HFF-Myc (cell line): ENCODE measurements around the gene ELMOD3.
"Not testable (repeated sequence)": the region's sequence is repeated elsewhere in the genome, so short reads cannot be mapped to it uniquely, and the experiment has no call there.

Source experiments
- DNase-seq: peaks from one replicate; pipeline ENCODE4 v3.0.0-alpha.2; 2011; ENCODE audit warnings: low read depth; ENCODE audit errors: extremely low read depth
- H3K4me3 ChIP-seq: replicated peaks from 2 replicates; pipeline ENCODE4 v1.5.1; 2011; ENCODE audit warnings: low read depth, mild to moderate bottlenecking, control low read depth, low read length
- TF ChIP-seq, protein P1 (sequence below): IDR thresholded peaks from 2 replicates; pipeline ENCODE4 v1.5.1; 2012; ENCODE audit warnings: mild to moderate bottlenecking, low read depth, low read length, control low read depth; ENCODE audit errors: missing control alignments

The ELMOD3 gene

DNA sequence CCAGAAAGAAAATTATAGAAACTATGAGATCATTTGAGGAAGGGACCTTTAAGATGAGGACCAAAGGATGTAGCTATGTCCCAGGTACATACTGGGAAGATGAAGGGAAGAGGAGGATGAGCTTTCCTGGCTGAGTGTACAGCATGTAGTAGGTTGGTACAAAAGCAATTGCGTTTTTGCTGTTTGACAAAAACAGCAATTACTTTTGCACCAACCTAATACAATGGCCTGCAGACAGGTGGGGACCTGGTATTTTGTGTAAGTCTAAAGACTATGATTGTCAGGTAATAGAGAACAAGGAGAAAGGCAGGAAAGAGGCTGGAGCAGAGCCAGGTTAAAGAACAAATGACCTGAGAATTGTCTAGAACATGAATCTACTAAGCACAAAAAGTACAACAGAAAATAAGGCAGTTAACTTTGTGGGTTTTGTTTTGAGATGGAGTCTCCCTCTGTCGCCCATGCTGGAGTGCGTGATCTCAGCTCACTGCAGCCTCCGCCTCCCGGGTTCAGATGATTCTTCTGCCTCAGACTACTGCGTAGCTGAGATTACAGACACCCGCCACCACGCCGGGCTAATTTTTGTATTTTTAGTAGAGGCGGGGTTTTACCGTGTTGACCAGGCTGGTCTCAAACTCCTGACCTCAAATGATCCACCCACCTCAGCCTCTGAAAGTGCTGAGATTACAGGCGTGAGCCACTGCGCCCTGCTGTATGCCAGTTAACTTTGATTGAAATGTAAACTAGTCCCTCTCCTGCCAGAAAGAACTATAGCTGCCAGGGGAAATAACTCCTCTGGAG lies 23.5 kb upstream of the ELMOD3 start:
- TF ChIP-seq, protein P1, sequence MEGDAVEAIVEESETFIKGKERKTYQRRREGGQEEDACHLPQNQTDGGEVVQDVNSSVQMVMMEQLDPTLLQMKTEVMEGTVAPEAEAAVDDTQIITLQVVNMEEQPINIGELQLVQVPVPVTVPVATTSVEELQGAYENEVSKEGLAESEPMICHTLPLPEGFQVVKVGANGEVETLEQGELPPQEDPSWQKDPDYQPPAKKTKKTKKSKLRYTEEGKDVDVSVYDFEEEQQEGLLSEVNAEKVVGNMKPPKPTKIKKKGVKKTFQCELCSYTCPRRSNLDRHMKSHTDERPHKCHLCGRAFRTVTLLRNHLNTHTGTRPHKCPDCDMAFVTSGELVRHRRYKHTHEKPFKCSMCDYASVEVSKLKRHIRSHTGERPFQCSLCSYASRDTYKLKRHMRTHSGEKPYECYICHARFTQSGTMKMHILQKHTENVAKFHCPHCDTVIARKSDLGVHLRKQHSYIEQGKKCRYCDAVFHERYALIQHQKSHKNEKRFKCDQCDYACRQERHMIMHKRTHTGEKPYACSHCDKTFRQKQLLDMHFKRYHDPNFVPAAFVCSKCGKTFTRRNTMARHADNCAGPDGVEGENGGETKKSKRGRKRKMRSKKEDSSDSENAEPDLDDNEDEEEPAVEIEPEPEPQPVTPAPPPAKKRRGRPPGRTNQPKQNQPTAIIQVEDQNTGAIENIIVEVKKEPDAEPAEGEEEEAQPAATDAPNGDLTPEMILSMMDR = no peak
- H3K4me3 ChIP-seq = no peak overlapping the region
- DNase-seq = no peak

DNA sequence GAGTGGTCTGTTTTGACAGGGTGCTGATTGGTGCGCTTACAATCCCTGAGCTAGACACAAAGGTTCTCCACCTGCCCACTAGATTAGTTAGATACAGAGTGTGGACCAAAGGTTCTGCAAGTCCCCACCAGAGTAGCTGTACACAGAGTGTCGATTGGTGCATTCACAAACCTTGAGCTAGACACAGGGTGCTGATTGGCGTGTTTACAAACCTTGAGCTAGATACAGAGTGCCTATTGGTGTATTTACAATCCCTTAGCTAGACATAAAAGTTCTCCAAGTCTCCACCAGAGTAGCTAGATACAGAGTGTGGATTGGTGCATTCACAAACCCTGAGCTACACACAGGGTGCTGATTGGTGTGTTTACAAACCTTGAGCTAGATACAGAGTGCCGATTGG lies 20.7 kb upstream of the ELMOD3 start:
- H3K4me3 ChIP-seq, DNase-seq: not testable (repeated sequence)

DNA sequence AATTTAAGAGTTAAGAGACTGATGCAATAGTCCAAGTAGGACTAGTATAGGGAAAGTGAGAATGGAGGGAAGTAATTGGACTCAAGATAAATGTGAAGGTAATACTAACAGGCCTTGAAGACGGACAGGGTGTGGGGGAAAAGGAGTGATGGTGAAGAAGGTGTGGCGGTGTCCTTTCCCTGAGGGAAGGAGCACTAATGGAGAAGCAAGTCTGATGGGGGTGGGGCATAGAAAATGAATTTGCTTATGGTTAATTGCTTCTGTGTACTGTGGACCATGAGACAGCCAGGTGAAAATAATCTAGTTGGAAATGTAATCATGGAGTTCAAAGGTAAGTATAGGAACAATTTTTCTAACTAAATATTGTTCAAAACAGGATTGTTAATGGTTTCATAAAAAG lies 19.6 kb upstream of the ELMOD3 start:
- DNase-seq = no peak
- TF ChIP-seq, protein P1 = no peak
- H3K4me3 ChIP-seq = no peak overlapping the region

DNA sequence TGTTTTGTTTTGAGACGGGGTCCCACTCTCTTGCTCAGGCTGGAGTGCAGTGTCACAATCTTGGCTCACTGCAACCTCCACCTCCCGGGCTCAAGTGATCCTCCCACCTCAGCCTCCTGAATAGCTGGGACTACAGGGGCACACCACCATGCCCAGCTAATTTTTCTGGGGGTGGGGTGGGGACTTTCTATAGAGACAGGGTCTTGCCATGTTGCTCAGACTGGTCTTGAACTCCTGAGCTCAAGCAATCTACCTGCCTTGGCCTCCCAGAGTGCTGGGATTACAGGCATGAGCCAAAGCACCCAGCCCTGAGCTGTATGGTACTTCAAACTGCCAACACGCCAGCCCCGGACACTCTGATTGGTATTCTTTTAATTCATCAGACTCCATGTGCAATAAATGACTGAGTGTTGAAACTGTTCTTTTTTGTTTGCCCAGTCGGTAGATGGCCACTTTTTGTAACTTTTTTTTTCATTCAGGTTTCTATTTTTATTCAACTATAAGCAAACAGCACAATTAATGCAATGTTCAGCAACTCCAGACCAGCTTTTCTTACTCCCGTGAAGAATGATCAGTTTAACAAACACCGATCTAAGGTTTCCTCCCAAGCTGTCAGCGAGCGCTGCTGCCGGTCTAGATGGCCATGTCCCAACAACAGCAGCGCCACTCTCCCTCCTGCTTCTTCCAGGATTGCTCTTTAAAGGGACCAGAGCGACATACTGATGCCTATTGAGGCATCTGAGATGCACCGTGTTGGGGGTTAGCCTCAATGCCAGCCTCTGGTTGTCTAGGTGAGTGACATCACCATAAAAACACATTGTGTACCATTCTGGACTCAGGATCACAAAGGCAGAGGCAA lies 14.3 kb upstream of the ELMOD3 start:
- no peak for DNase-seq
- no peak overlapping the region for H3K4me3 ChIP-seq
- TF ChIP-seq, protein P1 = no peak

DNA sequence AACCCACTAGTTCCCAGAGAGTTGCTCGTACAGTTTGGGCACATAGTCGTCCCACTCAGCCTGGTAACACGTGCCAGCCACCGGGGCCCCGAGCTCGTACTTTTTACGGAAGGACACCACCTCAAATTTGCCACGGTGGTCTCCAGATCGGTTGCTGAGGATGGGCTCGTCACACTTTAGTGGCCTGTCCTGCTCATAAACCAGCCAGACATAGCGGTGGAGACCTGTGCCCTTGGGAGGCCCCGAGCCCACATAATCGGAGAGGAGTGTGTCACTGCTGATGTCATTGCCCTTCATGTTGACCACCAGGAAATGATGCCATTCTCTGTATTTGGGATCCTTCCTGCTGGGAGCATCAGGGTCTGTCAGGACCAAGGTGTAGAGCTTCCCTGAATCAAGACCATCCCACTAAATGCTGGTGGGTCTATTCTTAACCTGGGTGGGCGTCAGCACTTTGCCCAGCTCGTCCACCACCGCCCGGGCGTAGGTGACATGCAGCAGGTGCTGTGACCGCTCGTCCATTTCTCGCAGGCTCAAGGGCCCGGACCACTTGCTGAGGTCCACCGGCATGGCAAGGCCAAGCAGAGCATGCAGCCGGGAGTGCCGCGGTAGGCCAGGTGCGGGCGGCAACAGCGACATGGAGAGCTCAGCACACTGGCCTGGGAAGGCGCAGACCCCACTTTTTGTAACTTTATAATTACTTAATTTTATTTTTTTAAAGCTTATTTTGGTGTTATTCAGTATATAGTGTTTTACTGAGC lies 13.1 kb upstream of the ELMOD3 start:
- H3K4me3 ChIP-seq = no peak overlapping the region
- no peak for DNase-seq
- TF ChIP-seq, protein P1 = no peak

DNA sequence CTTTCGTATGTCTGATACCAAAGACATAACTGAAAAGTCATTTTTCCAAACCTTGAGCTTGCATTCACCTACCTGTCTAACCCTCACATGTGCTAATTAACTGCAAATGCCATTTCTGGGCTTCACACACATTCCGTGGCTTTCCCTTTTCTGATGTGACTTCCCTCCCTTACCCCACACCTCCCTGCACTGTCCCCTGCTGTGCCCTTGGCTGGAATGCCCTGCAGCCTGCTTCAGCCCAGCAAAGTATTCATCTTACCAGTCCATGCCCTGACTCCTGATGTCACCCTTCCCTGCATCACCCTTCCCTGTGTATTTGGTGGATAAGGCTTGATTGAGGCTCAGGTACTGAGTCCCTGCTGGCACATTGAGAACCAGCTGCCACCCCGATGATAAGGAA lies 12.4 kb upstream of the ELMOD3 start:
- DNase-seq = no peak
- H3K4me3 ChIP-seq = no peak overlapping the region
- TF ChIP-seq, protein P1 = no peak

DNA sequence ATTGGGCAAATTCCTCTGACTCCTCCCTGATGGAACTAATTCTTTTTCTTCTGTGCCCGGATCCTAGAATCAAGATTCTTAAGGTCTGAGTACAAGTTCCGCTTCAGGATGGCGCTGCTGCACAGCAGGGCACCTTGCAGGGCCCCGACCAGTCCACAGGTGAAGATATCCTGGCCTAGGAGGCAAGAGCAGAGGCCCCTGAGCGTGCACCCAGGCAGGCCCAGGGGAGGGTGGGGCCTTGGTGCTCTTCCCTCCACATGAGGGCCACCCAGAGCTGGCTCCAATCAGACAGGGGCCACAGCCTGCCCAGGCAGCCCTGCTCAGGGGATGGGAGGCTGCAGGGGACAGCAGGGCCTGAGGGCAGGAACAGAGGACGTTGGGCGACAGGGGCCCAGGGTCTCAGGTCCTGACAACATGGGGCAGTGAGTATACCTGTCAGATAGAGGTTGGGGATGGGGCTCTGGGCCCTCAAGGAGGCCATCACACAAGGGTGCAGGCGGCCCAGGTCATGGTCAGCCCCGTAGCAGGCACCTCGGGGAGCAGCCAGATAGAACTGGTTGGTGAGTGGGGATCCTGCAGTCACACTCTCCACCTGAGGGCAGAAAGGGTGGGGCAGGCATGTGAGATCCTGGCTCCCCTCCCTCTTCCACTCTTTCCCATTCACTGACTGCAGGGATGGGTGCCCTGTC lies 11.2 kb upstream of the ELMOD3 start:
- not testable (repeated sequence) for DNase-seq, H3K4me3 ChIP-seq
